Body of pancreas (tissue), 4 donors: ENCODE data around the gene GFOD1. TPM values are rescaled to one million over a fixed set of nuclear protein-coding genes. Genes with fewer than 3 reads are reported as not detected.
A peak's percentile ranks its signal among the peaks of the same experiment; 100 is the strongest.

Experiments used
- ATAC-seq: fragments of 150-250 bp; one replicate; pipeline ENCODE4 v1.9.1; 2016
- DNase-seq, 4 donors: peaks; one replicate each; pipeline ENCODE4 v3.0.0-alpha.2; 2019
- H3K27ac ChIP-seq, 4 donors: fragments of 200-600 bp; sonication (generic); 1 replicate in 3 of 4; 2 replicates in 1 of 4; pipeline versions ENCODE4 v1.5.1 to v1.6.1; 2016 to 2019; ENCODE audit warnings: mild to moderate bottlenecking in 1 of 4, mixed read lengths in 1 of 4, moderate library complexity in 1 of 4
- H3K27me3 ChIP-seq, 2 donors: fragments of 200-600 bp; sonication (generic); one replicate each; pipeline ENCODE4 v1.6.0; 2016; ENCODE audit warnings: mild to moderate bottlenecking in 1 of 2
- H3K36me3 ChIP-seq, 2 donors: fragments of 200-600 bp; sonication (generic); replicated peaks in 1 of 2; 2 replicates each; pipeline ENCODE4 v1.5.1; 2016; ENCODE audit warnings: low read depth in 2 of 2; ENCODE audit not compliant: insufficient read depth in 1 of 2
- H3K4me1 ChIP-seq: fragments of 200-600 bp; sonication (generic); one replicate; pipeline ENCODE4 v1.6.0; 2016
- H3K4me3 ChIP-seq, 2 donors: fragments of 200-600 bp; sonication (generic); 1 replicate in 1 of 2; 2 replicates in 1 of 2; pipeline ENCODE4 v1.5.1; 2016 to 2019
- H3K9me3 ChIP-seq, 3 donors: fragments of 200-600 bp; sonication (generic); 1 replicate in 2 of 3; 2 replicates in 1 of 3; pipeline ENCODE4 v1.5.1; 2016
- CTCF ChIP-seq, 7 experiments: fragments of 450-650 bp in 4 of 7; fragments of 200-600 bp in 3 of 7; sonication (generic) in 3 of 7; IDR thresholded peaks; one replicate each; pipeline ENCODE4 v1.5.1; 2016 to 2019; ENCODE audit warnings: antibody characterized with exemption in 7 of 7
- POLR2A ChIP-seq, 3 donors: fragments of 450-650 bp; IDR thresholded peaks; one replicate each; pipeline ENCODE4 v1.6.1; 2016; ENCODE audit warnings: antibody characterized with exemption in 3 of 3, mild to moderate bottlenecking in 2 of 3
- WGBS, 2 donors: methylation state at CpG; one replicate each; pipeline ENCODE4 v1.1.5; 2017; 5-methylcytosine and 5-hydroxymethylcytosine counted together
- intact Hi-C: fragments of 100-400 bp; cut with DNase I; formaldehyde crosslinking; loops from one replicate; pipeline ENCODE4 v1.15.1; 2023
- total RNA-seq, 2 donors: library from RNA; depleted of rRNA; stranded (reverse); fragments of >200 nt; gene quantifications; one replicate each; pipeline ENCODE4 v1.1.0, GENCODE V29; 2016

The GFOD1 gene
- total RNA-seq, 2 donors from 2014 or later, result 4.3 to 5.2 TPM

- no peak overlapping the region for H3K4me3 ChIP-seq
- no peak for ATAC-seq
- intact Hi-C loops, result no loop called here
- no peaks in the 10 kb centered on the region for H3K36me3 ChIP-seq
- 80 to 88% methylated on average over 3 of the region's 3 CpGs for WGBS, 2 donors
- no peaks in the 10 kb centered on the region for H3K27me3 ChIP-seq
- DNase-seq, result no peak
- no peaks in the 10 kb centered on the region for H3K9me3 ChIP-seq
- H3K4me1 ChIP-seq, result peaks cover 27% of the 10 kb centered on the region
- peak overlapping the region; percentile 12 to 70 (median 47) for H3K27ac ChIP-seq
- TF ChIP-seq POLR2A (IDR thresholded peaks at IDR 0.05) (no peak), CTCF (IDR thresholded peaks at IDR 0.05) (no peak)
These were observed 91.1 kb downstream of the GFOD1 start for GRCh38 chr6:13396241-13396792.

GRCh38 chr6:13395272-13396237 is 91.8 kb downstream of the GFOD1 start:
- TF ChIP-seq CTCF (IDR thresholded peaks at IDR 0.05), result no peak
- no peak for TF ChIP-seq POLR2A (IDR thresholded peaks at IDR 0.05)
- Histone ChIP-seq H3K36me3 (no peaks in the 10 kb centered on the region), H3K27me3 (no peaks in the 10 kb centered on the region), H3K9me3 (no peaks in the 10 kb centered on the region), H3K27ac (peak overlapping the region; percentile 12 to 70 (median 47)), H3K4me1 (peaks cover 27% of the 10 kb centered on the region), H3K4me3 (no peak overlapping the region)
- WGBS, 2 donors, result 33 to 34% methylated on average over 12 of the region's 12 CpGs
- DNase-seq (peak; percentile 82 to 90 (median 88)), ATAC-seq (peak; percentile 93)
- intact Hi-C loops, result no loop called here

GRCh38 chr6:13392462-13392861 is 94.9 kb downstream of the GFOD1 start:
- peaks cover 27% of the 10 kb centered on the region for H3K4me1 ChIP-seq
- intact Hi-C loops, result no loop called here
- ATAC-seq (no peak), DNase-seq (no peak)
- TF ChIP-seq POLR2A (IDR thresholded peaks at IDR 0.05) (no peak), CTCF (IDR thresholded peaks at IDR 0.05) (no peak)
- no peak overlapping the region for H3K4me3 ChIP-seq
- H3K27me3 ChIP-seq, result no peaks in the 10 kb centered on the region
- no peak overlapping the region for H3K27ac ChIP-seq
- WGBS, 2 donors, result 50 to 72% methylated on average over 2 of the region's 2 CpGs
- H3K36me3 ChIP-seq, result no peaks in the 10 kb centered on the region
- H3K9me3 ChIP-seq, result no peaks in the 10 kb centered on the region

- Histone ChIP-seq H3K9me3 (no peaks in the 10 kb centered on the region), H3K36me3 (no peaks in the 10 kb centered on the region), H3K4me3 (no peak overlapping the region), H3K27ac (no peak overlapping the region), H3K27me3 (no peaks in the 10 kb centered on the region), H3K4me1 (peaks cover 21% of the 10 kb centered on the region)
- DNase-seq, result no peak
- no peak for TF ChIP-seq POLR2A (IDR thresholded peaks at IDR 0.05)
- TF ChIP-seq CTCF (IDR thresholded peaks at IDR 0.05), result no peak
- 89 to 95% methylated on average over 5 of the region's 5 CpGs for WGBS, 2 donors
- intact Hi-C loops, result no loop called here
- no peak for ATAC-seq
These were observed 95.9 kb downstream of the GFOD1 start for GRCh38 chr6:13391537-13391936.
